ENCODE data around the gene NACC2. TPM values are rescaled to one million over a fixed set of nuclear protein-coding genes. Genes with fewer than 3 reads are reported as not detected.

The NACC2 gene
- total and polyA plus RNA-seq, 9 of the 15 experiments (the other 6 are each of a cell fraction or from before 2014, with no cell fraction given) = 0.70 to 25.1 (median 5.6) TPM

DNA sequence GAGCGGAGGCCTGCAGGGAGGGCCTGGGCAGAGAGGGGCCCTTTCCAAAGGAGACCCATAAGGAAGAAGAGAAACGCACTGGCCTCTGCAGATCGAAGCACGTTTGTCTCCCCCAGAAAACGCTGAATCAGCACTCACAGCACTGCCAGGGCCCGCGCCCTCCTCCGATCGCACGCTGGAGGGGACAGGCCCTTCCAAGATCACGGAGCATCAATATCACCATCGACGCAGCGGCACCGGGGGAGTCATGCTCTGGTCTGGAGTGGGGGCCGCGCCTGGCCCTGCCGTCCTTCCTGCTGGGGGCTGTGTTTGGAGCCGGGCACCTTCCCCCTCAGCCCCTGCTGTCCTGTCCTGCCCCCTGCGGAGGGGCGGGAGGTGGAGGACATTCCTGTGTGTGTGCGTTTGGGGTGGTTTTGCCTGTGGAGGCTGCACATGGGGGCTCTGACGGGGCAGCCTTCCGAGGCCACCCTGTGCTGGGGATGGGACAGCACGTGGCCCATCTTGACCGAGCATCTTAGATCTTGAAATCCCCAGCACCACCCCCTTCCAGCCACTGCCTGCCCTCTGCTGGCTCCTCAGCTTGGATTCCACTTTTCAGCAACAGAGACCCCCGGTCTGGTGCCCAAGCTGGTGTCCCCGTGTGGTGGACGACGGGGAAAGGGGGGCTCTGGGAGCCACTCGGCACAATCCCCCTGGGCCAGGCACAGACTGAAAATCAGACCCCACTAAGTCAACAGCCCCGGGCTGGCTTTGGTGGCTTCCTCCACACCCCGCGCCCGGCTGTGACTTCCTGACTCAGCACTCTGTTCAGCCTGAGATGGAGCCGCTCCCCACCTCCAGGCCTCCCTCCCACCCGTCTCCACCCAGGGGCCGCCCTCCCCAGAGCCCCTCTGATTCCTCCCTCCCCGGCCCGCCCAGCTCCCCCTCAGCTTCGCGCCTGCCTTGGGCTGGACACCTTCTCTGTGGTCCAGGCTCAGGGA, 15.3 kb upstream of the NACC2 start (continued):
- TF ChIP-seq, protein P1, sequence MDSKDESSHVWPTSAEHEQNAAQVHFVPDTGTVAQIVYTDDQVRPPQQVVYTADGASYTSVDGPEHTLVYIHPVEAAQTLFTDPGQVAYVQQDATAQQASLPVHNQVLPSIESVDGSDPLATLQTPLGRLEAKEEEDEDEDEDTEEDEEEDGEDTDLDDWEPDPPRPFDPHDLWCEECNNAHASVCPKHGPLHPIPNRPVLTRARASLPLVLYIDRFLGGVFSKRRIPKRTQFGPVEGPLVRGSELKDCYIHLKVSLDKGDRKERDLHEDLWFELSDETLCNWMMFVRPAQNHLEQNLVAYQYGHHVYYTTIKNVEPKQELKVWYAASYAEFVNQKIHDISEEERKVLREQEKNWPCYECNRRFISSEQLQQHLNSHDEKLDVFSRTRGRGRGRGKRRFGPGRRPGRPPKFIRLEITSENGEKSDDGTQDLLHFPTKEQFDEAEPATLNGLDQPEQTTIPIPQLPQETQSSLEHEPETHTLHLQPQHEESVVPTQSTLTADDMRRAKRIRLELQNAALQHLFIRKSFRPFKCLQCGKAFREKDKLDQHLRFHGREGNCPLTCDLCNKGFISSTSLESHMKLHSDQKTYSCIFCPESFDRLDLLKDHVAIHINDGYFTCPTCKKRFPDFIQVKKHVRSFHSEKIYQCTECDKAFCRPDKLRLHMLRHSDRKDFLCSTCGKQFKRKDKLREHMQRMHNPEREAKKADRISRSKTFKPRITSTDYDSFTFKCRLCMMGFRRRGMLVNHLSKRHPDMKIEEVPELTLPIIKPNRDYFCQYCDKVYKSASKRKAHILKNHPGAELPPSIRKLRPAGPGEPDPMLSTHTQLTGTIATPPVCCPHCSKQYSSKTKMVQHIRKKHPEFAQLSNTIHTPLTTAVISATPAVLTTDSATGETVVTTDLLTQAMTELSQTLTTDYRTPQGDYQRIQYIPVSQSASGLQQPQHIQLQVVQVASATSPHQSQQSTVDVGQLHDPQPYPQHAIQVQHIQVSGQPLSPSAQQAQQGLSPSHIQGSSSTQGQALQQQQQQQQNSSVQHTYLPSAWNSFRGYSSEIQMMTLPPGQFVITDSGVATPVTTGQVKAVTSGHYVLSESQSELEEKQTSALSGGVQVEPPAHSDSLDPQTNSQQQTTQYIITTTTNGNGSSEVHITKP (IDR thresholded peaks at IDR 0.05; ENCODE audit: partially characterized antibody) = no peak
- TF ChIP-seq HMGN3 (IDR thresholded peaks at IDR 0.05; ENCODE audit: borderline replicate concordance, extremely low read depth, insufficient read length, low read depth, low read length) = no peak
- TF ChIP-seq CTBP1 (IDR thresholded peaks at IDR 0.05; ENCODE audit: borderline replicate concordance) = peak; percentile 35; the same call in 1 of the 2 replicates
- TF ChIP-seq ELF1 (tag; IDR thresholded peaks at IDR 0.05) = 0 out of 2 replicates have a peak, but pooled peaks have one; percentile 28
- TF ChIP-seq ZNF551 (CRISPR knock-in tag; IDR thresholded peaks at IDR 0.05) = no peak
- TF ChIP-seq, protein P2, sequence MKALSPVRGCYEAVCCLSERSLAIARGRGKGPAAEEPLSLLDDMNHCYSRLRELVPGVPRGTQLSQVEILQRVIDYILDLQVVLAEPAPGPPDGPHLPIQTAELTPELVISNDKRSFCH (CRISPR knock-in tag; IDR thresholded peaks at IDR 0.05) = no peak
- TF ChIP-seq, protein P2 (tag; IDR thresholded peaks at IDR 0.05) = peak; percentile 55; the same call in 1 of the 2 replicates
- 0 out of 2 replicates have a peak, but pooled peaks have one; percentile 66 for TF ChIP-seq FOXP1 (CRISPR knock-in tag; IDR thresholded peaks at IDR 0.05)
- TF ChIP-seq CHCHD3 (CRISPR knock-in tag; IDR thresholded peaks at IDR 0.05) = no peak
- TF ChIP-seq ZNF174 (CRISPR knock-in tag; IDR thresholded peaks at IDR 0.05) = no peak
- no peak for TF ChIP-seq TCF15 (CRISPR knock-in tag; IDR thresholded peaks at IDR 0.05)
- TF ChIP-seq SAP30 (IDR thresholded peaks at IDR 0.05; ENCODE audit: borderline replicate concordance, insufficient read depth, low read depth, low read length, poor library complexity, severe bottlenecking) = no peak
- peak; percentile 15; the same call in 1 of the 2 replicates for TF ChIP-seq NR3C1 (CRISPR knock-in tag; IDR thresholded peaks at IDR 0.05)
- no peak for TF ChIP-seq DNMT1 (IDR thresholded peaks at IDR 0.05)
- TF ChIP-seq BCL6 (CRISPR knock-in tag; IDR thresholded peaks at IDR 0.05) = no peak
- TF ChIP-seq RREB1 (CRISPR knock-in tag; IDR thresholded peaks at IDR 0.05) = 0 out of 2 replicates have a peak, but pooled peaks have one; percentile 59

Measured in K562 (cell line).